HG02981 (cell line): ENCODE results near the gene HHIPL1.

ENCODE experiments used
- ATAC-seq: cut with Tn5 transposase; IDR thresholded peaks from one replicate; pipeline ENCODE4 v1.9.1; 2021; ENCODE audit warnings: mild to moderate bottlenecking, moderate library complexity; ENCODE audit not compliant: unreplicated experiment

The HHIPL1 gene

GRCh38 chr14:99707921-99708320 is 63.0 kb downstream of the HHIPL1 start:
- ATAC-seq = no peak

GRCh38 chr14:99708449-99708848 is 63.5 kb downstream of the HHIPL1 start:
- ATAC-seq = no peak

- no peak for ATAC-seq
Observed at GRCh38 chr14:99713972-99714371, 69.0 kb downstream of the HHIPL1 start.

- ATAC-seq = no peak
Observed at GRCh38 chr14:99715266-99716000, 70.5 kb downstream of the HHIPL1 start.

- ATAC-seq = no peak
Observed at GRCh38 chr14:99716091-99716849, 71.3 kb downstream of the HHIPL1 start.

- ATAC-seq = no peak
Observed at GRCh38 chr14:99716850-99717681, 72.1 kb downstream of the HHIPL1 start.

- ATAC-seq = no peak
Observed at GRCh38 chr14:99717682-99718013, 72.7 kb downstream of the HHIPL1 start.

GRCh38 chr14:99718031-99718810 is 73.3 kb downstream of the HHIPL1 start:
- ATAC-seq = peak; percentile 57

- no peak for ATAC-seq
Observed at GRCh38 chr14:99718811-99719192, 73.9 kb downstream of the HHIPL1 start.

- no peak for ATAC-seq
Observed at GRCh38 chr14:99720941-99721791, 76.2 kb downstream of the HHIPL1 start.

GRCh38 chr14:99721792-99722516 is 77.0 kb downstream of the HHIPL1 start:
- no peak for ATAC-seq

GRCh38 chr14:99722741-99723140 is 77.8 kb downstream of the HHIPL1 start:
- ATAC-seq = no peak

- no peak for ATAC-seq
Observed at GRCh38 chr14:99724196-99724891, 79.4 kb downstream of the HHIPL1 start.

- no peak for ATAC-seq
Observed at GRCh38 chr14:99724939-99725773, 80.2 kb downstream of the HHIPL1 start.

GRCh38 chr14:99725774-99726537 is 81.0 kb downstream of the HHIPL1 start:
- no peak for ATAC-seq

GRCh38 chr14:99726538-99727095 is 81.7 kb downstream of the HHIPL1 start:
- ATAC-seq = no peak
